K562 (cell line): ENCODE data around the gene CNOT6. TPM values are rescaled to one million over a fixed set of nuclear protein-coding genes. Genes with fewer than 3 reads are reported as not detected.

Experiments
- CHCHD3 ChIP-seq: fragments of 250-450 bp; sonication (Bioruptor Pico); IDR thresholded peaks from 2 replicates; pipeline ENCODE4 v2.1.2; 2022; ENCODE audit warnings: mild to moderate bottlenecking
- E2F1 ChIP-seq: sonication (generic); formaldehyde crosslinking; IDR thresholded peaks from 2 replicates; pipeline ENCODE4 v1.8.1; 2023; ENCODE audit warnings: mild to moderate bottlenecking, missing genetic modification reagents, moderate library complexity
- EP400 ChIP-seq: fragments of 450-650 bp; IDR thresholded peaks from 2 replicates; pipeline ENCODE4 v1.6.1; 2017; ENCODE audit warnings: antibody characterized with exemption, mild to moderate bottlenecking, moderate library complexity
- FOXK1 ChIP-seq: sonication (generic); formaldehyde crosslinking; IDR thresholded peaks from 2 replicates; pipeline ENCODE4 v1.8.0; 2022; ENCODE audit warnings: missing genetic modification reagents, mild to moderate bottlenecking, borderline replicate concordance
- FOXP4 ChIP-seq: sonication (generic); formaldehyde crosslinking; IDR thresholded peaks from 2 replicates; pipeline ENCODE4 v1.8.0; 2022; ENCODE audit warnings: mild to moderate bottlenecking, missing genetic modification reagents, borderline replicate concordance
- HMGN3 ChIP-seq: IDR thresholded peaks from 2 replicates; pipeline ENCODE4 v1.6.1; 2011; ENCODE audit warnings: borderline replicate concordance, low read depth, mild to moderate bottlenecking, mixed read lengths, low read length; ENCODE audit not compliant: insufficient read length; ENCODE audit errors: extremely low read depth
- HNRNPH1 ChIP-seq: fragments of 200-400 bp; formaldehyde crosslinking; optimal IDR thresholded peaks from 2 replicates; pipeline ENCODE3; 2017; ENCODE audit warnings: low read depth, mild to moderate bottlenecking, low read length, moderate library complexity
- JUNB ChIP-seq: fragments of 450-650 bp; formaldehyde crosslinking; conservative IDR thresholded peaks from 2 replicates; pipeline ENCODE4 v1.4.0; 2020; ENCODE audit warnings: mild to moderate bottlenecking
- MAFF ChIP-seq: IDR thresholded peaks from 2 replicates; pipeline ENCODE4 v1.6.1; 2012; ENCODE audit warnings: low read length, improper control_type of control experiment
- PPARD ChIP-seq: fragments of 250-450 bp; sonication (Bioruptor Pico); IDR thresholded peaks from 2 replicates; pipeline ENCODE4 v1.8.0; 2022; ENCODE audit warnings: inconsistent platforms, mild to moderate bottlenecking, moderate library complexity
- SAP30 ChIP-seq: fragments of 200-600 bp; sonication (generic); IDR thresholded peaks from 2 replicates; pipeline ENCODE4 v1.6.1; 2012; ENCODE audit warnings: borderline replicate concordance, low read depth, mild to moderate bottlenecking, moderate library complexity, low read length, control low read depth, inconsistent platforms; ENCODE audit not compliant: insufficient read depth, poor library complexity, severe bottlenecking
- TAF7 ChIP-seq: fragments of 450-650 bp; IDR thresholded peaks from 2 replicates; pipeline ENCODE4 v1.6.1; 2016; ENCODE audit warnings: missing genetic modification characterization, missing compliant biosample characterization
- TEAD4 ChIP-seq, 2 experiments: sonication (generic) in 1 of 2; formaldehyde crosslinking in 1 of 2; IDR thresholded peaks; 2 replicates each; pipeline versions ENCODE4 v1.6.1 to v1.8.0; 2012 to 2022; ENCODE audit warnings: borderline replicate concordance in 1 of 2, inconsistent platforms in 1 of 2, low read length in 1 of 2, mild to moderate bottlenecking in 1 of 2, missing genetic modification reagents in 1 of 2
- TRIM24 ChIP-seq, 2 experiments: fragments of 450-650 bp; IDR thresholded peaks; 2 replicates each; pipeline ENCODE4 v1.6.1; 2016
- ZBTB1 ChIP-seq: sonication (generic); formaldehyde crosslinking; IDR thresholded peaks from 2 replicates; pipeline ENCODE4 v1.8.1; 2023; ENCODE audit warnings: missing genetic modification reagents, low read depth, mild to moderate bottlenecking, borderline replicate concordance
- ZBTB49 ChIP-seq: sonication (generic); formaldehyde crosslinking; IDR thresholded peaks from 2 replicates; pipeline ENCODE4 v1.8.0; 2022; ENCODE audit warnings: missing genetic modification reagents, mild to moderate bottlenecking, borderline replicate concordance
- ZNF232 ChIP-seq: sonication (generic); formaldehyde crosslinking; IDR thresholded peaks from 2 replicates; pipeline ENCODE4 v1.8.0; 2022; ENCODE audit warnings: mild to moderate bottlenecking, missing genetic modification reagents
- ZNF639 ChIP-seq, 2 experiments: fragments of 200-800 bp in 1 of 2; sonication (Bioruptor generic) in 1 of 2; sonication (generic) in 1 of 2; formaldehyde crosslinking in 1 of 2; IDR thresholded peaks in 1 of 2; conservative IDR thresholded peaks in 1 of 2; 2 replicates each; pipeline versions ENCODE4 v1.5.0 to v1.6.1; 2016 to 2020; ENCODE audit warnings: missing compliant biosample characterization in 1 of 2, missing genetic modification characterization in 1 of 2, missing genetic modification reagents in 1 of 2
- ZNF75A ChIP-seq: fragments of 450-650 bp; formaldehyde crosslinking; IDR thresholded peaks from 2 replicates; pipeline ENCODE4 v1.4.0; 2020; ENCODE audit warnings: mild to moderate bottlenecking
- ZNF778 ChIP-seq: fragments of 450-650 bp; formaldehyde crosslinking; IDR thresholded peaks from 2 replicates; pipeline ENCODE4 v1.4.0; 2020; ENCODE audit warnings: mild to moderate bottlenecking, moderate library complexity
- polyA plus RNA-seq, 8 experiments: library from polyadenylated mRNA; depleted of rRNA in 4 of 8; stranded (reverse) in 5 of 8; unstranded in 3 of 8; fragments of >200 nt; fragmentation: Nextera tagmentation in 2 of 8; fragmentation: Illumina TruSeq in 1 of 8; extraction: Ambion mirVana in 2 of 8; extraction: Trizol in 1 of 8; gene quantifications; 2 replicates each; pipeline versions ENCODE4 v1.2.1 to v1.2.3, GENCODE V29; 2011 to 2014; ENCODE audit warnings: inconsistent platforms in 1 of 8, missing spikeins in 1 of 8
- total RNA-seq, 7 experiments: library from RNA; depleted of rRNA in 6 of 7; stranded (reverse); fragments of >200 nt in 6 of 7; fragmentation: Illumina TruSeq in 2 of 7; extraction: Trizol in 2 of 7; gene quantifications; 2 replicates each; pipeline versions ENCODE4 v1.2.1 to v1.2.3, GENCODE V29; 2011 to 2021; ENCODE audit warnings: low replicate concordance in 1 of 7

Gene CNOT6
- total and polyA plus RNA-seq, 9 of the 15 experiments (the other 6 are each of a cell fraction or from before 2014, with no cell fraction given): 4.9 to 32.4 (median 14.0) TPM

- TF ChIP-seq PPARD (CRISPR knock-in tag): no peak
- TF ChIP-seq MAFF: peak; percentile 97
- TF ChIP-seq HNRNPH1: no peak
- no peak for TF ChIP-seq ZBTB49 (CRISPR knock-in tag)
- TF ChIP-seq CHCHD3 (CRISPR knock-in tag): no peak
- no peak for TF ChIP-seq JUNB
- no peak for TF ChIP-seq ZNF232
- TF ChIP-seq E2F1 (CRISPR knock-in tag): no peak
- peak; percentile 26; the same call in 1 of the 2 replicates for TF ChIP-seq TEAD4 (IDR thresholded peaks at IDR 0.05; ENCODE audit: low read length)
- no peak for TF ChIP-seq TEAD4 (CRISPR knock-in tag; IDR thresholded peaks at IDR 0.05; ENCODE audit: borderline replicate concordance)
- TF ChIP-seq HMGN3: no peak
- TF ChIP-seq EP400: no peak
- no peak for TF ChIP-seq FOXP4 (CRISPR knock-in tag)
- no peak for TF ChIP-seq FOXK1 (CRISPR knock-in tag)
- no peak for TF ChIP-seq TRIM24 (IDR thresholded peaks at IDR 0.05)
- no peak for TF ChIP-seq ZNF778 (CRISPR knock-in tag)
- no peak for TF ChIP-seq SAP30
- no peak for TF ChIP-seq TAF7 (tag)
- TF ChIP-seq ZNF75A (CRISPR knock-in tag): no peak
- no peak for TF ChIP-seq ZBTB1 (CRISPR knock-in tag)
- no peak for TF ChIP-seq ZNF639 (CRISPR knock-in tag; conservative IDR thresholded peaks at IDR 0.05 in 1 of 2, IDR thresholded peaks at IDR 0.05 in 1 of 2)
These were observed 54.4 kb downstream of the CNOT6 start (continued) for GRCh38 chr5:180548563-180548962.
